Coronary artery (tissue), 2 donors: Measurements from ENCODE around the gene INPP5D.
"Not testable (repeated sequence)": the region's sequence is repeated elsewhere in the genome, so short reads cannot be mapped to it uniquely, and the experiment has no call there.

ENCODE experiments used
- DNase-seq: peaks from one replicate; pipeline ENCODE4 v3.0.0-alpha.2; 2017; ENCODE audit warnings: low spot score
- H3K27ac ChIP-seq, 2 donors: fragments of 200-600 bp; sonication (generic); one replicate each; pipeline ENCODE4 v1.5.1; 2016 to 2019
- H3K4me3 ChIP-seq: fragments of 200-600 bp; sonication (generic); 2 replicates; pipeline ENCODE4 v1.5.1; 2016; ENCODE audit warnings: mild to moderate bottlenecking, moderate library complexity
- TF ChIP-seq, protein P1 (sequence below): fragments of 200-600 bp; sonication (generic); IDR thresholded peaks from one replicate; pipeline ENCODE4 v1.5.1; 2019; ENCODE audit warnings: antibody characterized with exemption

INPP5D gene

DNA sequence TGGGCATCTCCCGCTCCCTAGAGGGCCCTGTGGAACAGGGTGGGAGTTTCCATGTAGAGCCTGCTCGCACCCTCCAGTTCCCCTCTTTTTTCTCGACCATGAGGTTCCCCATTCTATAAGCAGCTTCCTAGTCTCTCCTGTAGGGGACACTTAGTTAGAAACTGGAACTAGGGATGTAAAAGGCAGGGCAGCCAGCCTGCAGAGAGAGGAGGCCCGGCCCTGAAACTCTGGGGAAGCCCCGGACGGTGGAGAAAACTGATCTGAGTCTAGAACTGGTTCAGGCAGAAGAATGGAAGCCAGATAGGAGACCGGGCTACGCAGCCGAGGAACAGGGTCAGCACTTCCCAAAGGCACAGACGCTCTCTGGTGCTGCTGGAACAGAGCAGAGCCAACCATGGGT lies 139.7 kb downstream of the INPP5D start:
- TF ChIP-seq, protein P1, sequence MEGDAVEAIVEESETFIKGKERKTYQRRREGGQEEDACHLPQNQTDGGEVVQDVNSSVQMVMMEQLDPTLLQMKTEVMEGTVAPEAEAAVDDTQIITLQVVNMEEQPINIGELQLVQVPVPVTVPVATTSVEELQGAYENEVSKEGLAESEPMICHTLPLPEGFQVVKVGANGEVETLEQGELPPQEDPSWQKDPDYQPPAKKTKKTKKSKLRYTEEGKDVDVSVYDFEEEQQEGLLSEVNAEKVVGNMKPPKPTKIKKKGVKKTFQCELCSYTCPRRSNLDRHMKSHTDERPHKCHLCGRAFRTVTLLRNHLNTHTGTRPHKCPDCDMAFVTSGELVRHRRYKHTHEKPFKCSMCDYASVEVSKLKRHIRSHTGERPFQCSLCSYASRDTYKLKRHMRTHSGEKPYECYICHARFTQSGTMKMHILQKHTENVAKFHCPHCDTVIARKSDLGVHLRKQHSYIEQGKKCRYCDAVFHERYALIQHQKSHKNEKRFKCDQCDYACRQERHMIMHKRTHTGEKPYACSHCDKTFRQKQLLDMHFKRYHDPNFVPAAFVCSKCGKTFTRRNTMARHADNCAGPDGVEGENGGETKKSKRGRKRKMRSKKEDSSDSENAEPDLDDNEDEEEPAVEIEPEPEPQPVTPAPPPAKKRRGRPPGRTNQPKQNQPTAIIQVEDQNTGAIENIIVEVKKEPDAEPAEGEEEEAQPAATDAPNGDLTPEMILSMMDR = no peak
- DNase-seq = no peak
- no peak overlapping the region for H3K27ac ChIP-seq
- no peak overlapping the region for H3K4me3 ChIP-seq

DNA sequence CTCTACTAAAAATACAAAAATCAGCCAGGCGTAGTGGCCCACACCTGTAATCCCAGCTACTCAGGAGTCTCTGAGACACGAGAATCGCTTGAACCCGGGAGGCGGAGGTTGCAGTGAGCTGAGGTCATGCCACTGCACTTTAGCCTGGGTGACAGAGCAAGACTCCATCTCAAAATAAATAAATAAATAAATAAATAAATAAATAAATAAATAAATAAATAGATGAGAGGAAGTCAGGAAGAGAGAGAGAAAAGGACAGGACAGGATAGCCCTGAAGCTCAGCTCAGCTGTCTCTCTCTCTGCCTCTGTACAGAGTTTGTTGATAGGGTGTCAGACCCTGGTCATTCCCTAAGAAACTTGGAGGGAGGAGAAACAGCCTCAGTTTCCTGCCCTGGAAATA lies 140.6 kb downstream of the INPP5D start:
- H3K4me3 ChIP-seq, H3K27ac ChIP-seq, DNase-seq: not testable (repeated sequence)

DNA sequence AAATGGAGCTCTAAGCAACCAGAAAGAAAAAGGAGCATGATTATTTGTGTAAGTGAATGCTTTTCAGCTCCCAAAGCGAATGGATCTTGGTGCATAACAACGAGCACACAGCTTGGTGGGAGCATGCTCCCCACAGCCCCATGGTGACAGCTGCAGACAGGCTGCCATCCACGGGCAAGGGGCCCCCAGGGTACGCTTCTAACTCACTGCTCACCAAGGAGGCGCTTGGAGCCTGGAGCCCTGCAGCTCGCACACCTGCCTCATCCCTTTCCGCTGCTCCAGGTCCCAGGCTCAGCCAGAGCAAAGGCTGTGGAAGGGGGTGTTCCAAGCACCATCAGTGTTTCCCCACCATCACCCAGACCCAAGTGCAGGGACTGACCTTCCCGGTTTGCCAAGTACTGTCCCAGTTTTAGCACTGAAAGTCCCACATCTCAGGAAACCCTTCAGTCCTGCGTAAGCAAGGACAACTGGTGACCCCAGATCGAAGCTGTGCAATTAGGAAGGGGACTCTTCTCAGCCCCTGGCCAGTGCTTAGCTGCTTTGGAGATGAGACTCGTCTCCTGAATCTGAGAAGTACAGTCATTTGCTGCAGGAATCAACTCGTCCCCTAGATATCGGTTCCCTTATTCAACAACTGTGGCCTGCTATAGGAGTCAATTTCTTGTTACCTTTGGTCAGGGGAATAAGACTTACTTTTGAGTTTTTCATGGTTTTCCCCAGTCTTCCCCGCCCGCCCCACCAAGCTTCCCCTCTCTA lies 141.3 kb downstream of the INPP5D start:
- no peak overlapping the region for H3K27ac ChIP-seq

DNA sequence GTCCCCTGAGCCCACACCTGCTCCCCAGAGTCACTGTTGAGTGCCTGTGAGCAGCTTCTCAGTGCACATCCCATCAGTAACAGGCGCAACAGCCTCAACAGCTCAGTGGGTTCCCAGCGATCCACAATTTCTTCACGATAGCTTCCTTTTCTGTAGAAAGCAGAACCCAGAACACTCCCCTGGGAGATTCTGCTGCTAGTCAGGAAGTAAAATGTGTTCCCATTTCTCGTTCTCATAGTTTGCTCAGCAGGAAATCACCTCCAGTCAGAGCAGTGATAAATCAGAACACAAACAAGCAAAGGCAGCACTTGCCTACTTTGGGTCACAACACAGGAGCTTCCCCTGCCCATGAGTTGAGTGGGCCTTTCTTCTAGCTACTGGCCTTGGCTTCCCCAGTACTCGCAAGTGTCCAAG lies 142.4 kb downstream of the INPP5D start:
- no peak overlapping the region for H3K27ac ChIP-seq
- TF ChIP-seq, protein P1 = no peak
- H3K4me3 ChIP-seq = no peak overlapping the region
- DNase-seq = no peak

More for the DNA sequence above, 141.3 kb downstream of the INPP5D start:
- DNase-seq = no peak
- TF ChIP-seq, protein P1 = no peak
- H3K4me3 ChIP-seq = no peak overlapping the region

DNA sequence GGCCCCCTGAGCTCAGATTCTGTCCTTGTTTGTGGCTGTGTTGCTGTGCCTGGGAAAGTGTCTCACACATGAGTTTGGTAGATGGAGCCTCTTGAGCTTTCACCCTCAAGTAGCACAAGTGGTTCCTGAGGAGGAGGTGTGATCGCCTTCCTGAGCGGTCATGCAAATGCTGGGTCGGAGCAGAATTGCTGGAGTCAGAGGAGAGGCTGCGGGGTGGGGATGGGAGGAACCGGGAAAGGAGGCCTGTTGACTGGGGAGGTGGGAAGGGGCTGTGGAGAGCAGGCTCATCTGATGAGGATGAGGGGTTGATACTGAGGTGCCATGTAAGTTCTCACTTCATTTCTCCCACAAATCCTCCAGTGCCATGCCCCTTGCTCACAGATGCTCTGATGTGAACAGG lies 142.9 kb downstream of the INPP5D start:
- TF ChIP-seq, protein P1 = no peak
- H3K4me3 ChIP-seq = no peak overlapping the region
- no peak for DNase-seq
- no peak overlapping the region for H3K27ac ChIP-seq

DNA sequence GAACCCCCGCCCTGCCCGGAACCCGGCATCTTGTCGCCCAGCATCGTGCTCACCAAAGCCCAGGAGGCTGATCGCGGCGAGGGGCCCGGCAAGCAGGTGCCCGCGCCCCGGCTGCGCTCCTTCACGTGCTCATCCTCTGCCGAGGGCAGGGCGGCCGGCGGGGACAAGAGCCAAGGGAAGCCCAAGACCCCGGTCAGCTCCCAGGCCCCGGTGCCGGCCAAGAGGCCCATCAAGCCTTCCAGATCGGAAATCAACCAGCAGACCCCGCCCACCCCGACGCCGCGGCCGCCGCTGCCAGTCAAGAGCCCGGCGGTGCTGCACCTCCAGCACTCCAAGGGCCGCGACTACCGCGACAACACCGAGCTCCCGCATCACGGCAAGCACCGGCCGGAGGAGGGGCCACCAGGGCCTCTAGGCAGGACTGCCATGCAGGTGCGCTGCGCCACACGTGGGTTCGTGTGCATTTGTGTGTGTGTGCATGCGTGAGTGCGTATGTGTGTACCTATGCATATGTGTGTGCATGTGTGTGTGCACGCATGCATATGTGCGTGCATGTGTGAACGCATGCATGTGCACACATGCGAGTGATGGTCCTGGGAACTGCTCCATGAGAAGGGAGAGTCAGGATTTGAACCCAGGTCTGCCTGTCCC lies 144.3 kb downstream of the INPP5D start:
- no peak for DNase-seq
- Histone ChIP-seq H3K4me3 (no peak overlapping the region), H3K27ac (no peak overlapping the region)
- TF ChIP-seq, protein P1 = no peak

DNA sequence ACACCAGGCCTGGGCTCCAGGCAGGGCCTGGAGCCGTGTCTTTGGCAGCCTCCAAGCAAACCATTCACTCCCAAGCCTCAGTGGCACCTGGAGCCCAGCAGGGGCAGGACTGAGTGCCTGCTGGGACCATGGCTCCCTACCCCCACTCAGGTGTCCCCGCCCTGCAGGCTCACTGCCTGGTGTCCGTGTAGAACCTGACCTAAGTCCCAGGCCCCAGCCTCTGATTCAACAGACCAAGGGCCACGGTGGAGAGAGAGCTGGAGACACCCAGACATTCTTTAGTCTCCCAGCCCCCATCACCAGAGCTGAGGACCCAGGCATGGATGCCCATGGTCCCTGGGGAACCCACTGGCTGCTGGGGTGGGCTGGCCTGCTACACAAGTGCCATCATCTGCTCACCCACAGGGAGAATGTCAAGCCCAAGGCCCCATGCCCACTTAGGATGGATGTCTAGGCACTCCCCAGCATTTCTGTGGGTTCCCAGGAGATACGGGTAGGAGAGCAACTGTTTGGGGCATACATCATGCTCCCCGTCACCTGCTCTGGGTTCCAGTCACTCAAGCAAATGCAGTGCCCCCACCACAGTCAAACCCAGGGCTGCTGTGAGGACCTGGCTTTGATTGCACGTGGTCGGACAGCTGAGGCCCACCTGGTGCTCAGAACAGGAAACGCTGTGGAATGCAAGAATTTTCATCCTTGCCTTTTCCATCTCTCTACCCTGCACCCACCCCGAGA lies 148.4 kb downstream of the INPP5D start:
- TF ChIP-seq, protein P1 = no peak
- Histone ChIP-seq H3K27ac (no peak overlapping the region), H3K4me3 (no peak overlapping the region)
- DNase-seq = no peak
